Measurements from ENCODE around the gene TMEM125. TPM values are rescaled to one million over a fixed set of nuclear protein-coding genes. Genes with fewer than 3 reads are reported as not detected.

Gene TMEM125
- total RNA-seq, 3 donors from 2014 or later: 31.9 to 71.6 (median 40.6) TPM

- DNase-seq (peak in 2 of 3 donors; percentile 24 to 38), ATAC-seq (no peak)
- Histone ChIP-seq H3K36me3 (ENCODE audit: low read depth) (no peaks in the 10 kb centered on the region), H3K9me3 (no peaks in the 10 kb centered on the region), H3K4me3 (no peak overlapping the region), H3K4me1 (ENCODE audit: low read depth) (peaks cover 9% of the 10 kb centered on the region)
- intact Hi-C loops (cut with DNase I, micrococcal nuclease): no loop called here
- no peak for TF ChIP-seq CTCF (IDR thresholded peaks at IDR 0.05)
These were observed 2.4 kb upstream of the TMEM125 start for GRCh38 chr1:43267291-43267805.

- H3K4me3 ChIP-seq: no peak overlapping the region
- peaks cover 9% of the 10 kb centered on the region for H3K4me1 ChIP-seq (ENCODE audit: low read depth)
- intact Hi-C loops (cut with DNase I, micrococcal nuclease): no loop called here
- no peak for ATAC-seq
- DNase-seq: peak in 1 of 3 donors; percentile 4
- H3K36me3 ChIP-seq (ENCODE audit: low read depth): no peaks in the 10 kb centered on the region
- H3K9me3 ChIP-seq: no peaks in the 10 kb centered on the region
- TF ChIP-seq CTCF (IDR thresholded peaks at IDR 0.05): no peak
These were observed 1.9 kb upstream of the TMEM125 start for GRCh38 chr1:43267818-43268425.

GRCh38 chr1:43270421-43271095 is 775 bp downstream of the TMEM125 start:
- ATAC-seq (peak; percentile 93), DNase-seq (peak; percentile 89 to 93 (median 91))
- Histone ChIP-seq H3K4me3 (no peak overlapping the region), H3K4me1 (ENCODE audit: low read depth) (peaks cover 10% of the 10 kb centered on the region), H3K36me3 (ENCODE audit: low read depth) (no peaks in the 10 kb centered on the region), H3K9me3 (no peaks in the 10 kb centered on the region)
- TF ChIP-seq CTCF (IDR thresholded peaks at IDR 0.05): no peak
- intact Hi-C loops (cut with DNase I, micrococcal nuclease): no loop called here

- TF ChIP-seq CTCF (IDR thresholded peaks at IDR 0.05): no peak
- intact Hi-C loops (cut with DNase I, micrococcal nuclease): no loop called here
- DNase-seq: peak in 2 of 3 donors; percentile 18 to 50
- peaks cover 10% of the 10 kb centered on the region for H3K4me1 ChIP-seq (ENCODE audit: low read depth)
- ATAC-seq: no peak
- H3K4me3 ChIP-seq: no peak overlapping the region
- no peaks in the 10 kb centered on the region for H3K36me3 ChIP-seq (ENCODE audit: low read depth)
- no peaks in the 10 kb centered on the region for H3K9me3 ChIP-seq
These were observed 1.7 kb downstream of the TMEM125 start for GRCh38 chr1:43271186-43272118.

- no peak for TF ChIP-seq CTCF (IDR thresholded peaks at IDR 0.05)
- Histone ChIP-seq H3K36me3 (ENCODE audit: low read depth) (no peaks in the 10 kb centered on the region), H3K9me3 (no peaks in the 10 kb centered on the region), H3K4me1 (ENCODE audit: low read depth) (peaks cover 10% of the 10 kb centered on the region), H3K4me3 (no peak overlapping the region)
- ATAC-seq: no peak
- intact Hi-C loops (cut with DNase I, micrococcal nuclease): no loop called here
- peak in 1 of 3 donors; percentile 4 for DNase-seq
These were observed 2.4 kb downstream of the TMEM125 start for GRCh38 chr1:43272161-43272560.

Data from mucosa of descending colon (tissue), 3 donors.